ENCODE measurements around the gene S100A3. TPM values are rescaled to one million over a fixed set of nuclear protein-coding genes. Genes with fewer than 3 reads are reported as not detected.

S100A3 gene
- total and polyA plus RNA-seq, 2 of the 13 experiments (the other 11 are each of a cell fraction or from before 2014, with no cell fraction given): 2.5 to 4.5 TPM

DNA sequence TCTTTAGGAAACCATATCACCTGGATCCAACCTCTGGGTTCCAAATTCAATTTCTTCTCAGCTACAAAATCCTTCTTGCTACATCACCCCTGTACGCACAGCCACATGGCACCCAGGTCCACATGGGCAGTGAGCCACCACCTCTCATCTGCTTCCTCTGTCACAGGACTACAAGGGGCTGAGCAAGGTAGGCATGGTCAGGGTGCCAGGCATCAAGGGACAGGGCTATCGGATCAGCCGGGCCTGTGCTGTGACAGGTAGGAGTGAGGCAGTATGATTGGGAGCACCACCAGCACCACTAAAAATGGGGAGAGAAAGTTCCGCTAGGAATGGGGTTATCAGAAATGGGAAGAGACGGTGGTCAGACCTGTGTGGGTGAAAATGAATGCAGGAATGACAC lies 42.7 kb downstream of the S100A3 start:
- 66% methylated on average over 5 of the region's 5 CpGs for WGBS (ENCODE audit: low lambda C conversion rate)
- Histone ChIP-seq H3K79me2 (ENCODE audit: insufficient read depth, low read length) (no peaks in the 10 kb centered on the region), H3K4me3 (replicated peaks in 1 of 3; ENCODE audit: insufficient read depth in 1 of 3, low read depth in 2 of 3, low read length in 3 of 3) (no peak overlapping the region), H4K20me1 (ENCODE audit: insufficient read depth, low read length) (no peaks in the 10 kb centered on the region), H3K27ac (ENCODE audit: extremely low read length, insufficient read depth, low read length) (no peak overlapping the region), H2AFZ (ENCODE audit: low read length) (no peak overlapping the region), H3K36me3 (replicated peaks in 1 of 2; ENCODE audit: control insufficient read depth in 1 of 2, insufficient read depth in 2 of 2, low read length in 2 of 2) (no peaks in the 10 kb centered on the region), H3K4me1 (ENCODE audit: insufficient read depth, low read length) (peaks cover 30% of the 10 kb centered on the region), H3K9me3 (ENCODE audit: low read length) (no peaks in the 10 kb centered on the region), H3K9ac (ENCODE audit: insufficient read depth, low read depth, low read length) (no peak overlapping the region), H3K4me2 (ENCODE audit: low read depth, low read length) (peak overlapping the region; percentile 49), H3K27me3 (ENCODE audit: control insufficient read depth in 1 of 2, insufficient read depth in 2 of 2, low read length in 2 of 2) (peaks cover 0 to 6% of the 10 kb centered on the region in 2 experiments; a peak in 2 of 5 replicates)
- intact Hi-C loops (cut with micrococcal nuclease; ENCODE audit: unreplicated experiment): loop anchor here (10.0 kb wide), 1 partner anchor 238 kb away; no protein-coding TSS in a partner anchor
- FAIRE-seq: no peak
- ChIA-PET POLR2A (interaction anchor here (0.7 to 1.7 kb wide), 7 partner anchors 38 to 262 kb away, joined by 3 to 10 read pairs (median 4); partner anchors contain the start of genes CHTOP, S100A1 and S100A13), CTCF (ENCODE audit: low intra/inter-chr PET ratio, low total read pairs) (no interaction called here)
- no TSS peak for BruUV-seq (replicated peaks)
- DNase-seq (ENCODE audit: low spot score): no peak
- peak; percentile 7; the same call in 1 of the 3 replicates for ATAC-seq
- TF ChIP-seq ZNF749 (CRISPR knock-in tag; IDR thresholded peaks at IDR 0.05; ENCODE audit: borderline replicate concordance) (no peak), ZFP36L2 (CRISPR knock-in tag; IDR thresholded peaks at IDR 0.05) (no peak), SIX4 (CRISPR knock-in tag; IDR thresholded peaks at IDR 0.05) (no peak), ZNF160 (CRISPR knock-in tag; IDR thresholded peaks at IDR 0.05) (no peak), ZNF543 (CRISPR knock-in tag; IDR thresholded peaks at IDR 0.05) (no peak), ZNF639 (CRISPR knock-in tag; conservative IDR thresholded peaks at IDR 0.05) (no peak), CHD2 (IDR thresholded peaks at IDR 0.05; ENCODE audit: low read depth, low read length) (no peak), SPEN (CRISPR knock-in tag; IDR thresholded peaks at IDR 0.05; ENCODE audit: low read depth) (no peak), ZNF264 (CRISPR knock-in tag; IDR thresholded peaks at IDR 0.05) (no peak), AGO2 (optimal IDR thresholded peaks at IDR 0.05; ENCODE audit: low read depth, low read length) (no peak), FOXA1 (IDR thresholded peaks at IDR 0.05) (no peak), FOXA1 (CRISPR knock-in tag; IDR thresholded peaks at IDR 0.05) (no peak), ZNF205 (CRISPR knock-in tag; IDR thresholded peaks at IDR 0.05) (no peak), ZFYVE20 (CRISPR knock-in tag; IDR thresholded peaks at IDR 0.05; ENCODE audit: borderline replicate concordance, low read depth) (no peak)
- in situ Hi-C loops (cut with HindIII; ENCODE audit: extremely low pct_ligation_motif_present, low pct_unique_long_range_greater_than_20kb): loop anchor here (5.0 kb wide), 2 partner anchors 61 to 121 kb away; partner anchors contain the start of genes S100A1, S100A13 and S100A2

All from HepG2 (cell line).